ENCODE results near the gene NME3.

DNA sequence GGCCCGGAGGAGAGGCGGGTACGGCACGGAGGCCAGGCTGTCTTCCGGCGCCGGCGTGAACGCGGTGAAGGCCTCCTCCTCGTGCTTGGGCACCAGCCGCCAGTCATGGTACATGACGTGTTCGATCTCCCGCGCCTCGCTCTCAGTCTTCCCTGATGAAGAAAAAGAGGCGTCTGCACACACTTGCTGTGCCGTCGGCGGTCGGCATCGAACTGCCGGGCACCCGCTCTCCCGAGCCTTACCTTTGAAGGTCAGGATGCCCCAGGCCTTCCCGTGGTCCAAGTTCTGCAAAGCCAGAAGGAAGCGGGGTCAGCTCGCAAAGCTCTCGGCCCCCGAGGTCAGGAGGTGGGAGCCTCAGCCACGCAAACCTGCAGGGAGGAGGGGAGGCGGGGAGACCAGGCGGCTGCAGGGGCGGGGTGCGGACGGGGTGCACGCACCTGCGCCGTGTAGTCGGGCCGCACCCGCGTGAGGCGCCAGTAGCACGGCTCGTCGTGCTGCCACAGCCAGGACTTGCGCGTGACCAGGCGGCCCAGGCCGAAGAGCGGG lies 1.1 kb upstream of the NME3 start, which contains the start of gene EME2:
- TF ChIP-seq, protein P1, sequence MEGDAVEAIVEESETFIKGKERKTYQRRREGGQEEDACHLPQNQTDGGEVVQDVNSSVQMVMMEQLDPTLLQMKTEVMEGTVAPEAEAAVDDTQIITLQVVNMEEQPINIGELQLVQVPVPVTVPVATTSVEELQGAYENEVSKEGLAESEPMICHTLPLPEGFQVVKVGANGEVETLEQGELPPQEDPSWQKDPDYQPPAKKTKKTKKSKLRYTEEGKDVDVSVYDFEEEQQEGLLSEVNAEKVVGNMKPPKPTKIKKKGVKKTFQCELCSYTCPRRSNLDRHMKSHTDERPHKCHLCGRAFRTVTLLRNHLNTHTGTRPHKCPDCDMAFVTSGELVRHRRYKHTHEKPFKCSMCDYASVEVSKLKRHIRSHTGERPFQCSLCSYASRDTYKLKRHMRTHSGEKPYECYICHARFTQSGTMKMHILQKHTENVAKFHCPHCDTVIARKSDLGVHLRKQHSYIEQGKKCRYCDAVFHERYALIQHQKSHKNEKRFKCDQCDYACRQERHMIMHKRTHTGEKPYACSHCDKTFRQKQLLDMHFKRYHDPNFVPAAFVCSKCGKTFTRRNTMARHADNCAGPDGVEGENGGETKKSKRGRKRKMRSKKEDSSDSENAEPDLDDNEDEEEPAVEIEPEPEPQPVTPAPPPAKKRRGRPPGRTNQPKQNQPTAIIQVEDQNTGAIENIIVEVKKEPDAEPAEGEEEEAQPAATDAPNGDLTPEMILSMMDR (conservative IDR thresholded peaks at IDR 0.05 in 1 of 2, IDR thresholded peaks at IDR 0.05 in 1 of 2; ENCODE audit: extremely low read depth in 1 of 2, insufficient read depth in 1 of 2, low read depth in 1 of 2, low read length in 2 of 2), result no peak
- no peak for TF ChIP-seq EZH2 (IDR thresholded peaks at IDR 0.05; ENCODE audit: borderline replicate concordance, low read length)
